ENCODE measurements around the gene SLC17A7.
"Not testable (repeated sequence)": the region's sequence is repeated elsewhere in the genome, so short reads cannot be mapped to it uniquely, and the experiment has no call there.

SLC17A7 gene

GRCh38 chr19:49469828-49470614, 28.7 kb upstream of the SLC17A7 start:
- DNase-seq (ENCODE audit: low read depth in 2 of 2), result peak in 1 of 2 donors; percentile 42

- peak in 1 of 2 donors; percentile 83 for DNase-seq (ENCODE audit: low read depth in 2 of 2)
Measured at GRCh38 chr19:49468746-49469447, 27.6 kb upstream of the SLC17A7 start.

DNA sequence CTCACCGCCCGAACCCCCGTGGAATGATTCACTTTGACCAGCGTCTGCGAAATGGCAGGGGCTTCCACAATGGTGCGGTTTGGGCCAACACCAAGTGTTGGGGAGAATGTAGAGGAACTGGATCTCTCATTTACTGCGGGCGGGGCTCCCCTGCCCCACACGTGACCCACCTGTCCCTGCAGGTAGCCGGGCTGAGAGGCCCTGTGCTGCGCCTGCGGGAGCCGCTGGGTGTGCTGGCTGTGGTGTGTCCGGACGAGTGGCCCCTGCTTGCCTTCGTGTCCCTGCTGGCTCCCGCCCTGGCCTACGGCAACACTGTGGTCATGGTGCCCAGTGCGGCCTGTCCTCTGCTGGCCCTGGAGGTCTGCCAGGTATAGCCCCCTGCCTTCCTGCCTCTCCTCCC, 26.9 kb upstream of the SLC17A7 start:
- DNase-seq (ENCODE audit: low read depth in 2 of 2), result no peak

DNA sequence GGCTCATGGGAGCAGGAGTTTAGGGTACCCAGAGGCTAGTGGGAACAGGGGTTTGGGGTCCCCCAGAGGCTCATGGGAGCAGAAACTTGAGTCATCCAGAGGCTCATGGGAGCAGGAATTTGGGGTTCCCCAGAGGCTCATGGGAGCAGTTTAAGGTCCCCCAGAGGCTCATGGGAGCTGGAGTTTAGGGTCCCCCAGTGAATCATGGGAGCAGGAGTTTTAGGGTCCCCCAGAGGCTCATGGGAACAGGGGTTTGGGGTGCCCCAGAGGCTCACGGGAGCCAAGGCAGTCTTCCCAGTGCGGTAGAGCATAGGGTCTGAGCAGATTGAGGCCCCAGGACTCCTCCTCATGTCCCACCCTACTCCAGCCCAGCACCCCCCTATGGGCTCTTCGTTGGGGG, 24.0 kb upstream of the SLC17A7 start:
- DNase-seq (ENCODE audit: low read depth in 2 of 2), result no peak

- DNase-seq (ENCODE audit: low read depth in 2 of 2), result no peak
Measured at GRCh38 chr19:49463960-49464740, 22.8 kb upstream of the SLC17A7 start.

- no peak for DNase-seq (ENCODE audit: low read depth in 2 of 2)
Measured at GRCh38 chr19:49462492-49462891, 21.2 kb upstream of the SLC17A7 start.

- DNase-seq (ENCODE audit: low read depth in 2 of 2), result no peak
Measured at GRCh38 chr19:49461656-49462055, 20.3 kb upstream of the SLC17A7 start.

DNA sequence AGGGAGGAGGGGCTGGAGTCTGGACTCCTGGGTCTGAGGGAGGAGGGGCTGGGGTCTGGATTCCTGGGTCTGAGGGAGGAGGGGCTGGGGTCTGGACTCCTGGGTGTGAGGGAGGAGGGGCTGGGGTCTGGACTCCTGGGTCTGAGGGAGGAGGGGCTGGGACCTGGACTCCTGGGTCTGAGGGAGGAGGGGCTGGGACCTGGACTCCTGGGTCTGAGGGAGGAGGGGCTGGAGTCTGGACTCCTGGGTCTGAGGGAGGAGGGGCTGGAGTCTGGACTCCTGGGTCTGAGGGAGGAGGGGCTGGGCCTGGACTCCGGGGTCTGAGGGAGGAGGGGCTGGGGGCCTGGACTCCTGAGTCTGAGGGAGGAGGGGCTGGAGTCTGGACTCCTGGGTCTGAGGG, 19.8 kb upstream of the SLC17A7 start:
- not testable (repeated sequence) for DNase-seq (ENCODE audit: low read depth in 2 of 2)

- no peak for DNase-seq (ENCODE audit: low read depth in 2 of 2)
Measured at GRCh38 chr19:49459388-49459787, 18.1 kb upstream of the SLC17A7 start.

GRCh38 chr19:49458567-49458903, 17.2 kb upstream of the SLC17A7 start:
- no peak for DNase-seq (ENCODE audit: low read depth in 2 of 2)

GRCh38 chr19:49456326-49456725, 15.0 kb upstream of the SLC17A7 start:
- no peak for DNase-seq (ENCODE audit: low read depth in 2 of 2)

DNA sequence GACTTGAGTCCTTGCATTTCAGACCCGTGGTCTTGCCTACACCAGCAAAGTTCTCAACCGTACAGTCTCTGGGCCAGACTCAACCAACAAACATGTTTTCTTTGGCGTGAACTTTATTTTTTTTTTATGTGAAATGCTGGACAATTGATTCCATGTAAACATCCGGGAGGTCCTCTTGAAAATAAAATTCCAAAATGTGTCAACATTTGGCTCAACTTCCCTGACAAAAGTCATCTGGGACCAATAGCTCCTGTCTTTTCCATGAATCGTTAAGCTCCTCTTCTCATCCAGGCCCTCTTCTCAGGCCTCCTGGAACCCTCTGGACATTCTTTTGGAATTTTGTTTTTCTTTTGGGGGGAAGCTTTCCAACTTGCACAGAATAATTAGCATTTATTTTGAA, 14.4 kb upstream of the SLC17A7 start:
- no peak for DNase-seq (ENCODE audit: low read depth in 2 of 2)

GRCh38 chr19:49453757-49454240, 12.5 kb upstream of the SLC17A7 start:
- no peak for DNase-seq (ENCODE audit: low read depth in 2 of 2)

GRCh38 chr19:49453013-49453756, 11.9 kb upstream of the SLC17A7 start, which contains the start of gene ALDH16A1:
ALDH16A1 (plus strand) TSS chr19:49453225; CDS start chr19:49453332, 107 bp downstream.
- peak; percentile 91 to 95 for DNase-seq (ENCODE audit: low read depth in 2 of 2)

DNA sequence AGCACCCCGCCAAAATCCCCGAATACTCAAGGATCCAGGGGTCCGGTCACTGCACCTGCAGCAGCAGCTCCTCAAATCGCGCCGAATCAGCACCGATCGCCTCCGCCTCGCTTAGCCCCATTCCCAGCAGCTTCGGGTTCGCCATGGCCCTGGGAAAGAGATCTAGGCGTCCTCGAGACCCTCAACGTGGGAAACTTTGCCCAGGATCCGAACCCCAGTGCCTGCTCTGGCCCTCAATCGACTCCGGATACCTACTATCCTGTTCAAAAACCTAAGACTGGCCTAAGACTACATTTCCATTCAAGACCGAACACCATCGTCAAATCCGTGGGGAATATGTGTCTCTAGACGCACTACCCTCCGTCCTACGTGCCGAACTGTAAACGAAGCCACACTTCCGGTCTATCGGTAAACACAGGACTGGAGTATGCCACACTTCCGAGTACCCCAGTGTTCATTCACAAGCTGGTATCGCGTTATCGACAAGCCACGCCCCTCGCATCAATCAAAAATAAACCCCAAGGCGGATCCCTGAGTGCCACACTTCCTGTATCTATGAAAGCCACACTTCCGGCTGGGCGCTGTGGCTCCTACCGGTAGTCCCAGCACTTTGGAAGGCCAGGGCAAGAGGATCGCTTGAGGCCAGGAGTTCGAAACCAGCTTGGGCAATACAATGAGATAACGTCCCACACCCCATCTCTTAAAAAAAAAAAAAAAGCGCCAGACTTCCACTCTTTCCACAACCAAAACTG, 10.3 kb upstream of the SLC17A7 start, which contains the start of gene PIH1D1:
TSS of gene PIH1D1 (minus strand) at position 385 of the 752 bp plus-strand sequence. CDS start at position 145, 240 bp downstream.
- DNase-seq (ENCODE audit: low read depth in 2 of 2), result peak; percentile 80 to 89

DNA sequence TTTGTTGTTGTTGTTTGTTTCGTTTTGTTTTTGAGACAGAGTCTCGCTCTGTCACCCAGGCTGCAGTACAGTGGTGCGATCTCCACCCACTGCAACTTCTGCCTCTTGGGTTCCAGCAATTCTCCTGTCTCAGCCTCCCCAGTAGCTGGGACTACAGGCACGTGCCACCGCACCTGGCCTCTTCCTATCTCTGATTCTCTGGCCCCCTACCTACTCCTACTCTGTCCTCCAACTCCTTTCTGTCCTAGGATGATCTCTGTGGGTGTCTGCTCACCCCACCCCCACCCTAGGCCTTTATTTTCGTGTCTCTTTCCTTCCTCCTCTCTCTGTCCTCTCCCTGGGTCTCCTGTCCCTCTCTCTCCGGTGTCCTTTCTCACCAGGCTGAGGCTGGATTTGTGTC, 9.1 kb upstream of the SLC17A7 start:
- DNase-seq (ENCODE audit: low read depth in 2 of 2), result no peak

DNA sequence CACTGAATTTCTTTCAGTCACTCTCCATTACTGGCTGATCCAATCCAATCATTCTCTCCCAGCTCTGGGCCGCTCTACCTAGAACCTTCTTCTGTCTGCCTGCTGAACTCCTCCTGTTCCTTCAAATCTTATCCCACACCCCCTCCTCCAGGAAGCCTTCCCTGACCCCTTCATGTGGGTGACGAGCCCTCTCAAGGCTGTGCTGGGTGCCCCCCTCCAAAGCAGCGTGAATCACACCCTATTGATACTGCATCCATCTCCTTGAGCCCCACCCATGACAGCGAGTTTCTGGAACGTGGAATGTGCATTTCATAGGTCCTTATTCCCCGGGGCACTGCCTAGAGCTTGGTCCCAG, 7.1 kb upstream of the SLC17A7 start:
- DNase-seq (ENCODE audit: low read depth in 2 of 2), result no peak

DNA sequence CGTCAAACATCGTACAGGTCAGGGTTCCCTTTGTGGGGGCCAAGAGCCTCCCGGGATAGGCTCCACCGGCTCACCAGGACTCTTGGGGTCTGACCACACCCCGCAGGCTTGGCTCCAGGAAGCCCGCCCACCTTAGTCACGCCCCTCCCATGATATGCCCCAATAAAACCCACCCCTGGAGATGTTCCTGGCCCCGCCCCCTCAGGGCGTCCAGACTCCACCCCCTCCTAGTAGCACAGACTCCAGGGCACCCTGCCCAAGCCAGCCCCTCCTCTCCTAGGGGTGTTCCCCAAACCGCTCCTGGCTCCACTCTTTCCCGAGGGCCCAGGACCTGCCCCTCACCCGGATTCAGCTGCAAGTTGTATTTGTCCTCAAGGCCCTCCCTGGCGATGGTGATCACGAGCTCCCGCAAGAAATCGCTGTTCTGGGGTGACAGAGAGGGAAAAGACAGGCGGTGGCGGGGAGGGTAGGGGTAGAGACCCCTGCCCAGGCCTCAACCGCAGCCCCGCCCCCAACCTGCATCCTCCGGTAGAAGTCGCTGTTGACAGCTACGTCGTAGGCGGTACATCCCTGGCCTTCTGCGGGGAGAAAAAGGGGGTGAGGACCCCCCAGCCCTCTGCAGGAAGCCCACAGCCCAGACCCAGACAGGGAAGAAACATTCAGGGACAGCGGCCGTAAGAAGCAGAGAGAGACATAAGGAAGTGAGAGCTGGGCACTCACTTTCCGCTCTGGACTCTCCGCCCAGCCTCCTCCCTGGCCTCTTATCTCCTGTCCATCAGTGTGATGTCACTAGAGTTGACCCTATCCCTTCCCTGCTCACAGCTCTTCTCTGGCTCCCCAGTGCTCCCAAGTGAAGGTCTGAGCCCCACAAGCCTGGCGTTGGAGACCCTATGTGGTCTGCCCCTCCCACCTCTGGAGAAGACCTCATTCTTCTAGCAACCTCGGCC, 6.4 kb upstream of the SLC17A7 start:
- DNase-seq (ENCODE audit: low read depth in 2 of 2), result no peak

DNA sequence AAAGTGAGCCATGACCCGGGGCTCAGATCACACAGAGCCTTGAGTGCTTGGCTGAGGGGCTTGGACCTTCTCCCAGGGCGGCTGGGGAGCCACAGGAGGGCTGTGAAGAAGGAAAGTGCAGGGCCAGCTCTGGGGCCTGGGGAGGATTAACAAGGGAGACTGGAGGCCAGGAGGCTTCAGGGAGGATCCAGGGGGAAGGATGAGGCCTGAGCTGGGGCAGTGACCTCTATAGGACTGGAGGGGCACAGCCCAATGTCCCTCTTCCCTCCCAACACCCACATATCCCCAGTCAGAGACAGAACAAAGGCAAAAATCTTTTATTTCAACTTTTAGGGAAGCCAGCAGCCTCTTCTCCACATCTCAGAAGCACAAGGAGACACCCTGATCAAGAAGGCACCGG, 4.7 kb upstream of the SLC17A7 start:
- DNase-seq (ENCODE audit: low read depth in 2 of 2), result no peak
